VCaP (cell line): ENCODE results near the gene QTRT2.

Experiments
- H3K27ac ChIP-seq: fragments of 450-650 bp; 2 replicates; pipeline ENCODE4 v1.5.1; 2017
- CTCF ChIP-seq: fragments of 450-650 bp; conservative IDR thresholded peaks from 2 replicates; pipeline ENCODE4 v1.5.1; 2017; ENCODE audit warnings: mild to moderate bottlenecking, moderate library complexity

QTRT2 gene

GRCh38 chr3:114056130-114057010 is at the start of gene QTRT2, which contains the start of gene CCDC191:
Gene QTRT2 (plus strand): TSS chr3:114056737. CDS start chr3:114065258, 8,521 bp downstream.
Gene CCDC191 (minus strand): TSS chr3:114056526. CDS start chr3:114056466, 60 bp downstream.
- H3K27ac ChIP-seq = peak within 1 kb of the TSS; percentile 61
- TF ChIP-seq CTCF = no peak

- H3K27ac ChIP-seq = no peak overlapping the region
- TF ChIP-seq CTCF = no peak
These were observed 45.3 kb upstream of the QTRT2 start for GRCh38 chr3:114011059-114011797.

- no peak overlapping the region for H3K27ac ChIP-seq
- no peak for TF ChIP-seq CTCF
These were observed 42.3 kb upstream of the QTRT2 start for GRCh38 chr3:114014211-114014610.

GRCh38 chr3:114019486-114019885 is 37.1 kb upstream of the QTRT2 start:
- TF ChIP-seq CTCF = no peak
- no peak overlapping the region for H3K27ac ChIP-seq

GRCh38 chr3:114020907-114021306 is 35.6 kb upstream of the QTRT2 start:
- no peak for TF ChIP-seq CTCF
- H3K27ac ChIP-seq = no peak overlapping the region

- H3K27ac ChIP-seq = no peak overlapping the region
- no peak for TF ChIP-seq CTCF
These were observed 34.3 kb upstream of the QTRT2 start for GRCh38 chr3:114022145-114022802.

GRCh38 chr3:114025451-114025850 is 31.1 kb upstream of the QTRT2 start:
- no peak overlapping the region for H3K27ac ChIP-seq
- no peak for TF ChIP-seq CTCF
